HEK293T (cell line): ENCODE measurements around the gene GSTK1.
"Not testable (repeated sequence)": the region's sequence is repeated elsewhere in the genome, so short reads cannot be mapped to it uniquely, and the experiment has no call there.

Experiments used
- CTCF ChIA-PET: fragments of 350-600 bp; formaldehyde crosslinking; extraction: SDS; loops from one replicate; lab custom pipeline; 2021; ENCODE audit warnings: antibody characterized with exemption, inconsistent platforms; lab: Yijun Ruan, JAX
- POLR2A ChIA-PET: fragments of 350-600 bp; formaldehyde crosslinking; extraction: SDS; loops from one replicate; lab custom pipeline; 2020; ENCODE audit warnings: antibody characterized with exemption, inconsistent platforms; lab: Yijun Ruan, JAX
- DNase-seq: peaks from one replicate; pipeline ENCODE4 v3.0.0; 2012; ENCODE audit warnings: mixed read lengths; ENCODE audit errors: extremely low spot score
- ARNT ChIP-seq: fragments of 450-650 bp; IDR thresholded peaks from 2 replicates; pipeline ENCODE4 v1.6.1; 2017; ENCODE audit warnings: mild to moderate bottlenecking
- BHLHE40 ChIP-seq: fragments of 450-650 bp; IDR thresholded peaks from 2 replicates; pipeline ENCODE4 v1.6.1; 2016; ENCODE audit warnings: mild to moderate bottlenecking, moderate library complexity, borderline replicate concordance
- CTBP1 ChIP-seq: fragments of 450-650 bp; IDR thresholded peaks from 2 replicates; pipeline ENCODE4 v1.6.1; 2016; ENCODE audit warnings: borderline replicate concordance
- ELF4 ChIP-seq: fragments of 450-650 bp; IDR thresholded peaks from 2 replicates; pipeline ENCODE4 v1.6.1; 2017; ENCODE audit warnings: antibody characterized with exemption
- FOXA1 ChIP-seq: fragments of 450-650 bp; IDR thresholded peaks from 2 replicates; pipeline ENCODE4 v1.6.1; 2016; ENCODE audit warnings: mild to moderate bottlenecking
- FOXK2 ChIP-seq: fragments of 450-650 bp; IDR thresholded peaks from 2 replicates; pipeline ENCODE4 v1.6.1; 2016; ENCODE audit warnings: mild to moderate bottlenecking
- FOXM1 ChIP-seq: fragments of 450-650 bp; IDR thresholded peaks from 2 replicates; pipeline ENCODE4 v1.6.1; 2017; ENCODE audit warnings: mild to moderate bottlenecking, borderline replicate concordance
- HDGF ChIP-seq: fragments of 450-650 bp; IDR thresholded peaks from 2 replicates; pipeline ENCODE4 v1.6.1; 2017; ENCODE audit warnings: antibody characterized with exemption, borderline replicate concordance
- L3MBTL2 ChIP-seq: fragments of 450-650 bp; conservative IDR thresholded peaks from 2 replicates; pipeline ENCODE4 v1.6.1; 2016; ENCODE audit warnings: mild to moderate bottlenecking
- LEF1 ChIP-seq: fragments of 450-650 bp; IDR thresholded peaks from 2 replicates; pipeline ENCODE4 v1.6.1; 2017; ENCODE audit warnings: mild to moderate bottlenecking, borderline replicate concordance
- NFRKB ChIP-seq: fragments of 450-650 bp; IDR thresholded peaks from 2 replicates; pipeline ENCODE4 v1.6.1; 2016; ENCODE audit warnings: mild to moderate bottlenecking, moderate library complexity
- PKNOX1 ChIP-seq: fragments of 450-650 bp; IDR thresholded peaks from 2 replicates; pipeline ENCODE4 v1.6.1; 2016
- SP1 ChIP-seq: fragments of 450-650 bp; IDR thresholded peaks from 2 replicates; pipeline ENCODE4 v1.6.1; 2017
- SUZ12 ChIP-seq: fragments of 450-650 bp; IDR thresholded peaks from 2 replicates; pipeline ENCODE4 v1.6.1; 2016; ENCODE audit warnings: mild to moderate bottlenecking
- TARDBP ChIP-seq: fragments of 450-650 bp; IDR thresholded peaks from 2 replicates; pipeline ENCODE4 v1.6.1; 2016
- ZNF384 ChIP-seq: fragments of 450-650 bp; IDR thresholded peaks from 2 replicates; pipeline ENCODE4 v1.6.1; 2016

GSTK1 gene

GRCh38 chr7:143287339-143287934, 24.2 kb downstream of the GSTK1 start:
- CTCF ChIA-PET, result interaction anchor here (1.2 kb wide), 1 partner anchor 15 kb away, joined by 3 read pairs; no protein-coding TSS in a partner anchor
- TF ChIP-seq FOXM1 (no peak), L3MBTL2 (no peak), HDGF (no peak), ZNF384 (no peak), SP1 (no peak), NFRKB (no peak), LEF1 (no peak), ARNT (no peak), BHLHE40 (no peak), SUZ12 (no peak), PKNOX1 (no peak)
- POLR2A ChIA-PET, result interaction anchor here (0.7 to 2.5 kb wide), 7 partner anchors 8 to 97 kb away, joined by 3 to 29 read pairs (median 5); partner anchors contain the start of gene GSTK1
- no peak for DNase-seq

DNA sequence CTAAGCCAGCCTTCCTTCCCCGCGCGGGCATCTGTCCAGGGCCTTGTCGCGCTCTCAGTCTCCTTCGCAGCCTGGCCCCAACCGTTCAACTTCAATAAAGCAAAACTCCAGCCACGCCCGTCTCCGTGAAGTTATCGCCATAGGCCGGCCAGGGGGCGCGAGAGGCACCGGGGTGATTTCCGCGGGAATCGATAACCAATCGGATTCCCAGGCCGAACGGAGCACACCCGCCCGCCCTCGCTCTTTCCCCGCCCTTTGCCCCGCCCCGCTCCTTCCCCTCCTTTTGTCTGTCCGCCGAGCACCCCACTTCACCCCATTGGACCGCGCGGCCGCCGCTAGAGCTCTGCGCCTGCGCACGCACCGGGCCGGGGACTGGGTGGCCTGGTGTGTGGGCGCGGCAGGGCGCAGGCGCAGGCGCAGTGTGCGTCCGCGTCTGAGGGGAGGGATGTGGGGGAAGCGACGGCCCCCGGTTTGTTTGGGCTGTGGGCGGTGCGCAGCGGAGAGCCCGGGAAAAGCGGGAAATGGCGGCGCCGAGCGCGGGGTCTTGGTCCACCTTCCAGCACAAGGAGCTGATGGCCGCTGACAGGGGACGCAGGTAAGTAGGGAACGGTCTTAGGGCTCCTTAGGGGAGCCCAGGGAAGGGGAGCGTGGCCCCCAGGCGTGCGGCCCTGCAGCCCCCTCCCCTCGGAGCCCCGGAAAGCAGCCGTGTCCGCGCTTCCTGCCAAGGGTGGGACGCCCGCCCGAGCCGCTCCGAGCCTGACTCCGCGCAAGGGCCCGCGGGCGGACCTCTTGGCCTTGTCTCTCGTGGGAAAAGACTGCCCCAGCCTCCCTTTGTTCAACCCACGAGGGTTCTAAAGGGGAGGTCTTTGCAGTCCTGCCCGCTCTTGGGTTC, 24.9 kb downstream of the GSTK1 start, which contains the start of gene CASP2:
CASP2 (plus strand) TSS at position 417 of the 892 bp plus-strand sequence; CDS start at position 522, 105 bp downstream.
- ChIA-PET CTCF (interaction anchor here (0.5 to 1.2 kb wide), 2 partner anchors 16 to 46 kb away, joined by 3 read pairs; no protein-coding TSS in a partner anchor), POLR2A (interaction anchor here (0.7 to 2.5 kb wide), 7 partner anchors 8 to 96 kb away, joined by 3 to 29 read pairs (median 5); partner anchors contain the start of gene GSTK1)
- peak; percentile 16; the same call in 1 of the 2 replicates for TF ChIP-seq FOXM1
- TF ChIP-seq SUZ12, result no peak
- TF ChIP-seq ARNT, result no peak
- peak; percentile 80 for TF ChIP-seq PKNOX1
- TF ChIP-seq L3MBTL2, result peak; percentile 100
- peak; percentile 84; the same call in 1 of the 2 replicates for TF ChIP-seq HDGF
- no peak for TF ChIP-seq NFRKB
- no peak for TF ChIP-seq FOXK2
- TF ChIP-seq TARDBP, result no peak
- TF ChIP-seq LEF1, result no peak
- TF ChIP-seq FOXA1, result no peak
- no peak for TF ChIP-seq CTBP1
- TF ChIP-seq SP1, result no peak
- DNase-seq, result peak; percentile 100

DNA sequence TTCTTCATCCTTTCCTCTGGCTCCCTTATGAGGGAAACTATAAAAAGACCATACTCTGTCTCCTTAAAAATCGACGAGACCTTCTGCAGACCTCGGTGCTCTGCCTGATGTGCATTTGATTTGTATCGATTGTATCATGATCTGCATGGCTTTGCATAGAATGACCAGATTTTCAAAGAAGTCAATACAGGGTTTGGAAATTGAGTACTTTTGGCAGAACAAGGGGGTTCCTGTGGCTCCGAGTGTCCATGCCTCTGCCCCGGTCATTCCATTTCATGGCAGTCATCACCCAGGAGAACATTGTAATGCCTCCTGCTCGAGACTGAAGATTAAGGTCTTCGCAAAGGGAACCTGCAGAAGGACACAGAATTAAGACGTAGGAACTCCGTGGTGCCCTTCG, 25.6 kb downstream of the GSTK1 start:
- no peak for TF ChIP-seq SUZ12
- TF ChIP-seq ARNT, result no peak
- no peak for TF ChIP-seq NFRKB
- no peak for TF ChIP-seq FOXA1
- no peak for TF ChIP-seq SP1
- no peak for TF ChIP-seq TARDBP
- TF ChIP-seq PKNOX1, result no peak
- TF ChIP-seq LEF1, result no peak
- no peak for TF ChIP-seq BHLHE40
- TF ChIP-seq HDGF, result no peak
- no peak for TF ChIP-seq FOXK2
- no peak for TF ChIP-seq FOXM1
- no peak for TF ChIP-seq ELF4
- no peak for TF ChIP-seq CTBP1
- no peak for TF ChIP-seq L3MBTL2
- TF ChIP-seq ZNF384, result no peak
- ChIA-PET POLR2A (interaction anchor here (1.2 to 2.5 kb wide), 2 partner anchors 25 to 92 kb away, joined by 5 to 29 read pairs; partner anchors contain the start of gene GSTK1), CTCF (interaction anchor here (1.2 kb wide), 1 partner anchor 16 kb away, joined by 3 read pairs; no protein-coding TSS in a partner anchor)
- no peak for DNase-seq

DNA sequence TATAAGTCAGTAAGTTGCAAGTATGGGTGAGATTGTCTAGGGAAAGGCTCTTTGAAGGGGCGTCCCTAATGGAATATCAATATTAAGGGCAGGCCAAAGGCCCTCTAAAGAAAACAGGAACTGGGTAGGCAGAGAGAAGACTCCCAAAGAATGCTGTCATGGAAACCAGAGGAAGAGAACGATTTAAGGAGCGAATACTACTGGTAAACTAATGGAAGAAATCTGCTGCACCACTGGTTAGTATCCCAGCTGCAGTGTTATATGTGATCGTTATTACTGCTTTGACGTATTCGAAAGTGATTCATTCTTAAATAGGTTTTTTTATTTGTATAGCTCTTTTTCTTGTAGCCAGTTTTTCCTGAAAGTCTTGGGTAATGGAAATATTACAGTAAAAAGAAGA, 26.2 kb downstream of the GSTK1 start:
- ChIA-PET CTCF (interaction anchor here (0.8 to 1.4 kb wide), 2 partner anchors 10 to 49 kb away, joined by 3 to 6 read pairs; no protein-coding TSS in a partner anchor), POLR2A (no interaction called here)
- no peak for TF ChIP-seq ELF4
- no peak for TF ChIP-seq FOXA1
- TF ChIP-seq SUZ12, result no peak
- no peak for TF ChIP-seq SP1
- no peak for TF ChIP-seq CTBP1
- TF ChIP-seq ZNF384, result no peak
- TF ChIP-seq L3MBTL2, result no peak
- no peak for TF ChIP-seq TARDBP
- no peak for TF ChIP-seq NFRKB
- TF ChIP-seq ARNT, result no peak
- TF ChIP-seq LEF1, result no peak
- no peak for TF ChIP-seq FOXM1
- no peak for DNase-seq

DNA sequence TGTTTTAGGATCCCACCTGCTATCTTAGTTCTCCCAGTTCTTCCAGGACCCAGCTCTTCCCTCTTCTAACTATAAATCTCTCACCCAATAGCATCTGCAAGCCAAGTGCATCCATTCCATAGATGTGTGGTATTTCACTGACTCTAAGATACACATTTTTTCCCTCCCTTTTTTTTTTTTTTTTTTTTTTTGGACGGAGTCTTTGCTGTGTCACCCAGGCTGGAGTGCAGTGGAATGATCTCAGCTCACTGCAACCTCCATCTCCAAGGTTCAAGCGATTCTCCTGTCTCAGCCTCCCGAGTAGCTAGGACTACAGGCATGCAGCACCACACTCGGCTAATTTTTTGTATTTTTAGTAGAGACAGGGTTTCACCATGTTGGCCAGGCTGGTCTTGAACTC, 26.6 kb downstream of the GSTK1 start:
- POLR2A ChIA-PET, DNase-seq: not testable (repeated sequence)
- CTCF ChIA-PET, result interaction anchor here (0.8 to 1.4 kb wide), 2 partner anchors 9 to 49 kb away, joined by 3 to 6 read pairs; no protein-coding TSS in a partner anchor
- TF ChIP-seq ZNF384, result peak; percentile 84
